ENCODE results near the gene VOPP1.

VOPP1 gene

DNA sequence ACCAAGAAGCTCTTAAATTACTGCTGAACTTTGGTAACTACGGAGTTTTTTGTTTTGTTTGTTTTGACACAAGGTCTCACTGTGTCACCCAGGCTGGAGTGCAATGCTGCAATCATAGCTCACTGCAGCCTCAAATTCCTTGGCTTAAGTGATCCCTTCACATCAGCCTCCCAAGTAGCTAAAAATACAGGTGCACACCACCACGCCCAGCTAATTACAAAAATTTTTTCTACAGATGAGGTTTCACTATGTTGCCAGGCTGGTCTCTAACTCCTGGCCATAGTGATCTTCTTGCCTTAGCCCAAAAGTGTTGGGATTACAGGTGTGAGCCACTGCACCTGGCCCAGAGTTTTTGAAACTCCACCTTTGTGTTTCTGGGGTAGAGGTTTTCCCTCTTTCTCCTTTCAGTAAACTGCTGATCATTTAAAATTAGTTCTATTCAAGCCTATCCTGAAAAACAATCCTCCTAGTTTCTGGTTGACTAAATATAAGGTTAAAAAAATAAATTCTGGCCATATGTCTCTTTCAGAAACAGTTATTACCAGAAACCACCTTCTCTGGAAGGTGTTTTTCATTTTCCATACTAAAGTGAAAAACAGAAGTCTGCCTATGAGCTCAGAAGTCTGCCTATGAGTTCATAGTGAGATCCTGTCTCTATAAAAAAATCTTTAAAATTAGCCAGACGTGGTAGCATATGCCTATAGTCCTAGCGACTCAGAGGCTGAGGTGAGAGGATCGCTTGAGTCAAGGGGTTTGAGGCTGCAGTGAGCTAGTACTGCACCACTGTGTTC lies 63.9 kb downstream of the VOPP1 start:
- DNase-seq, result peak; percentile 47

GRCh38 chr7:55507743-55508142 lies 64.6 kb downstream of the VOPP1 start:
- no peak for DNase-seq

DNA sequence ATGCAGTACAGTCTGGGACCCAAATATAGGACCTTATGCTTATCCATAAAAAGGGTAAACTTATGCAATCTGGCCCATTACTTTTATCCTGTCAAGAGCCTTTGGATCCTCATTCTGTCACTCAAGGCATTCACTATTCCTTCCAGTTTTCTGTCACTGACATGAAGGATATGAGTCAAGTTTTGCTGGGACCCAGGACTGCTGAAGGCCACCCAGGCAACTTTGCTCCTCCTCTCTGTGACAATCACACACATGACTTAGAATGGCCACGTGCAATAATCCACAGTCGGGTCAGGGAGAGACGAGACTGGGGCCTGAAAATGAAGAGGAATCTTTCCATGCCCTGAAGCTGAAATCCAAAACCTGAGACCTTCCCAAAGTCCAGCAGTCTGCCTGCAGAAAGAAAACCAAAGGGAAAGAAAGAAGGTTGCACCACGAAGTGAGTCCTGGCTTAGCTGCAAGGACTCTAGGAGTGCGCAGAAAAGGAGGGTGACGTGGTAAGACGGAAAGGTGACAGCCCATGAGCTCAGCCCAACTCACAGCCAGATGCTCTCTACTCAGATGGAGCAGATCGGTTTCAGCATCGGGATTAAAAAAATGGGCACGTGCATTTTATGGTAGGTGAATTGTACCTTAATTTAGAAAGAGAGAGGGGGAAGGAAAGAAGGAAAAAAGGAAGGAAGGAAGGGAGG lies 67.2 kb downstream of the VOPP1 start:
- DNase-seq, result no peak

- DNase-seq, result no peak
Measured at GRCh38 chr7:55504093-55504859, 68.0 kb downstream of the VOPP1 start.

DNA sequence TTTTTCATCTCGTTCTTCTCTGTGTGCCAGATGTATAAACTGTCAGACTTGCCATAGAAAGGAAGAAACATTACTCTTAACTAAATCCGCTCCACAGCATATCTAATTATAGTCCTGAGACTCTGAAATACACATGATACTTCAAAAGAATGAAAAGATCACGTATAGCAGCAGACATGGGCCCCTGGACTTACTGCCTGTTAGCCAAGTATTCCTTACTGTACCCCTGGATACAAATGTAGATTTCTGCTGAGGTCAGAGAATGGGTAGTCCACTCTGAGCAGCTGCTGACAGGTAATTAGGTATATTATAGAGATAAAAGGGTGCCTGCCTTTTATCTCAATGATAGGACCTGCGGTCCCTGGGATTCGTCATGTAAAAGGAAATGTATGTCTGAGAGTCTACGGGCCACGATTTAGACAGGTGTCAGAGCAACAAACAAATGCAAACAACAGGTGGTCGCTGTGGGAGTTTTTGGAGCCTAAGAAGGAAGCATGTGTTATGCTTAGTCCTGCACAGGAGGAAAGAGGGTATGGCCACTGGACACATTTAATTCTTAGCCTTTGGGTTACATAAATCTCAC lies 69.4 kb downstream of the VOPP1 start:
- no peak for DNase-seq

DNA sequence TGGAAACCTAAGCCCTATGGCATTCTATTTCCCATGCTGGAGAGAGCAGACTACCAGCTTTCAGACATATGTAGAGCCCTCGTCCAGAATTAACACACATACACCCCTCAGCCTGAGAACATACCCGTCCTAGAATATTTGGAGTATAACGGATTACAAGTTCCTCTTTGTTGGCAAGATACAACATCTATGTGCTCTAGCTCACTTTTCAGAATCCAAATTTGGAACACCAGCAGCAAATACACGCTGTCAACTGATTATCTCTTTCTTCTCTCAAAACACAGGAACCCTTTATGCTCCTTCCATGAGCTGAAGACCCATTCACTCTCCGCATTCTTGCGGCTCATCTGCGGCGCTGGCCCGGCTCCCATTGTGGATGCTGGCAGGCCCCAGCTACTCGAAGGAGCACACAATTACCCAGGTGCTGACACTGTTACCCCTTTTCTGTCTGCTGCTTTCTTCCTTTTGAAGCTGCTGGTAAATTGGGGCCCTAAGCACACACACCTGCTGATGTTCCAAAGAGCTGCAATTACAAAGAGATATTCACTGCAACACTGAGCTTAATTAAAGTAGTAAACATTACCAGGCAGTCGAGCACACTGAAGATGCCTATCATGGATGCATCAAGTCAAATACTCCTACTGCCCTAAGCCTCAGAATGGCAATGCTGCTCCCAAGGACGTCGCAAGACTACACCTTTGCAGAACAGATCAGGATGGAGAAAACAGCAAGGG lies 70.0 kb downstream of the VOPP1 start:
- no peak for DNase-seq

DNA sequence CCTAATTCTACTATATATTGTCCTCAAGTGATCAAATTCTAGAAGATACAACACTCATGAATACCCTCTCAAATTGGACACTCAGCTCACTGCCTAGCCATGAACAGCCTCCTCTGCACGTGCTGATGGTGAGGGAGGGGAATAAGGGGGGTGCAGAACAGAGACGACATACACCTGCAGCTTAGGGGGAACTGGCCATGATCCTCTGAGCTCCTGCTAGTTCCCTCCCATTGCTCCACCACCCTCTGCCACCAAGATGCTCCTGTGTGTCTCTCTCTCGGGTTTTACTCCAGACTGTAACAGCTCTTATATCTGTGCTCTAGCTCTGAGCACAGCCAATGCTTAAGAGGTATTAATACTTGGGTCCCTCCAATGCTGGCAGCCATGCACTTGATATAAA lies 70.7 kb downstream of the VOPP1 start:
- DNase-seq, result no peak

GRCh38 chr7:55500117-55500756 lies 72.1 kb downstream of the VOPP1 start:
- no peak for DNase-seq

DNA sequence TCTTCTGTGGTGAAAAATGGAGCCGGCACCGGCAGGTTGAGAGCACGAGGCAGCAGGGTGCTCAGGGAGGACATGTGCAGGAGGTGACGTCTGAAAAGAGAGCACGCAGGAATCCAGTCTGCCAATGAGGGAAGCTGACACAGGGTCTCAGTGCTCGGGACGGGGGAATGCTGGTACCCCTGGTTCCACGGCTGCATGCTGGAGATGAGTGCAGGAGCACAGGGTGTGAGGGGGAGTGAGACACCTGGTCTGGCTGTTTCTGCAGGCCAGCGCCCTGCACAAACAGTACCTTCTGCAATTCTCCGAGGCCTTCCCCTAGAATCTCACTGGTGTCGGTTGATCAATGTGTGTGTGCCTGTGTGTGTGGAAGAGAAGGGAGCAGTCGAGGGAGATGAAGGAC lies 72.7 kb downstream of the VOPP1 start:
- DNase-seq, result no peak

GRCh38 chr7:55498770-55499169 lies 73.5 kb downstream of the VOPP1 start:
- no peak for DNase-seq

DNA sequence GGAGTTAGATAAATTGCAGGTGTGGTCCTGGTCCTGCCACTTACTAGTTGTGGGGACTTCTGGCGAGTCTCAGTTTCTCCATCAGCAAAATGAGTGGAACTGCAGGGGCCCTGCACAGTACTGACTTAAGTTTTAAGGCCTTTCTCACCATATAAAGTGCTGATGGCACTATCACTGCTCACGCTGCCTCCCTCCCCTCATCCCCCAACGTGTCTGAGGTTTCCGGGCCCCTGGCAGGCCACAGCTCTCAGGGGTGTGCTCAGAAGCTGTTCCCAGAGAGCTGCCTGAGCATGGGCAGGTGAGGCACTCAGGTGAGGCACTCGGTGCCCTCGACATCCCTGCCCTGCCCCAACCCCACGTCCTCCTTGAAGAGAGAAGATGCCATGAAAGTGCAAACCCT lies 74.2 kb downstream of the VOPP1 start:
- no peak for DNase-seq

DNA sequence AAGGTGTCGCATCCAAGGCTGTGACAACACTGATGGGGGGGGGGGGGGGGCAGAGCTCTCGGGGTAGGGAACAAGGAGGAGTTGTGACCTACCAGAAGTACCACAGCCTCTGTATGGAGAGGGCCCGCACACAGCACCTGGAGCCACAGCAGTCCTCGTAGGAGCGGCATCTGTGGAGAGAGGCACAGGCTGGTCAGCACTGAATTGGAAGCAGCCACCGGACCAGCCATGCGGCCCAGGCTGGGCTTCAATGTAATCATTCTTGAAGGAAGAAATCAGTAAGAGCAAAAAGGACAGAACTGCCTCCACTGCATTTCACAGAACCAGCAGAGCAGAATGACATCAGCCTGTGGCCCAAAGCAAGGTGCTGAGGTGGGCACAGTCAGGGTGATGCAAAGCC lies 74.8 kb downstream of the VOPP1 start:
- DNase-seq, result no peak

GRCh38 chr7:55496906-55497305 lies 75.4 kb downstream of the VOPP1 start:
- DNase-seq, result no peak

DNA sequence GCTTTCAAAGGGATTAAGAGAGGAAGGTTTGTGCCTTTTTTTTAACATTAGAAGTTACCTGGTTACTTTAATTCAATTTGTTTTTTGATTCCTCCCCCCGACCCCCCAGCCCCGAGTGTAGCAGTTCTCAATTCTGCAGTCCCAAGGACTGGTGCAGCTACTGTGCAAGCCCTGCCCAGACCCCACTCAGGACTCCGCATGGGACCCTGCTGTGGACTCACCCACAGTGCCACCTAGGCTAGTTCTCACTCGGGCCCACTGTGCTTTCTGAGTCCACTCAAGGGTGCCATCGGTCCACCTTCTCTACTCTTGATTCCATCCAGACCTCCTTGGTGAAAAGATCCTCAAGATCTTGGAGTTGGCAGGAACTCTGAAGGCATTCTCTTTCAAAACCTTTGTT lies 77.4 kb downstream of the VOPP1 start:
- no peak for DNase-seq

GRCh38 chr7:55493408-55493807 lies 78.9 kb downstream of the VOPP1 start:
- peak; percentile 48 for DNase-seq

DNA sequence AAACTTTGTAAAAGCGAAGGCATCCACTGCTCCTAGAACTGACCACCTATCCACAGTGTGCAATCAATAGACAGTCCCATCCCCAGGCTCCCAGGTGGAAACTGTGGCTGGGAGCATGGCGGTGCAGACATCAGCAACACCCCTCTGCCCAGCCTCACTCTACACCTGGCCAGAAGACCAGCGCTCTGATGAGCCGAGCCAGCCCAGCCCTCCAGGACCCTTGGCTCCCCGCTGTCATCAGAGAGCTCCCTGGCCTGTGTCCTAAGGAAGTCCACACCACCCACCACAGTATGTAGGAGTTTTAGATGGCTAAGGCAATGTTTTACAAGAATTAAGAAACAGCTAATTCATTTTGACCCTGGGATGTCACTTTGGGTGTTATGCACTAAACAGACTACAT lies 81.0 kb downstream of the VOPP1 start:
- DNase-seq, result no peak

DNA sequence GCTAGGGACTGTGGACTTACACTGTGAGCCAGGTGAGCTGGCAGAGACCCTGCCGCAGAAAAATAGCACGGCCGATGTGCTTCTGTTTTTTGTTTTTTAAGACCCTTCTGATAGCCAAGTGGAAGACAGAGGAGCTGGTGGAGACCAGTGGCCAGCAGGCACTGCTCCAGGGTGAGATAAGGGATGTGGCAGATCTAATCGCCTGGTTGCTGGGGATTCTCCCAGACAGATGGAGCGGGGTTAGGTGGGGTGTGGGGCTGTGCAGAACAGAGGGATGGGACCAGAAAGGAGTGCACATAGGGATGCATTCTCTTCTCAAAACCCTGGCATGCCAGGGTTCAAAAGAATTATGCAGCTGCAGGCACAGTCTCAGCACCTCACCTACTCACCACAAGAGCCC lies 82.2 kb downstream of the VOPP1 start:
- DNase-seq, result no peak

DNA sequence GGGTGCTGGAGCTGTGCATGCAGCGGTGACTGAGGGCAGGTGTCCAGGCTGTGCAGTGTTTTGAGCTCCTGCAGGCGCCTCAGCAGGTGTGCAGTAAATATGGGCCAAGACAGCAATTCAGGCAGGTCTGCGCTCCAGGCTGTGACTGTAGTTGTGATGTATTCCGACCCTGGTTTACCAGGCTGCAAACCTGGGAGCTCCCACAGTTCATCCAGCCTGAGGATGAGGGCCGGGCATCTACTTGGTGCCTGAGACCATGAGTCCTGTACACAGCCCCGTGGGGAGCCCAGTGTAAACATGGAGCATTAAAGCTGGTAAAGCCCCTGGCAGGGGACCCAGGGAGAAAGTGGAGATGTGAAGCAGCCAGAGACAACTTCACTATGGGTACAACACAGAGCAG lies 82.8 kb downstream of the VOPP1 start:
- DNase-seq, result no peak

DNA sequence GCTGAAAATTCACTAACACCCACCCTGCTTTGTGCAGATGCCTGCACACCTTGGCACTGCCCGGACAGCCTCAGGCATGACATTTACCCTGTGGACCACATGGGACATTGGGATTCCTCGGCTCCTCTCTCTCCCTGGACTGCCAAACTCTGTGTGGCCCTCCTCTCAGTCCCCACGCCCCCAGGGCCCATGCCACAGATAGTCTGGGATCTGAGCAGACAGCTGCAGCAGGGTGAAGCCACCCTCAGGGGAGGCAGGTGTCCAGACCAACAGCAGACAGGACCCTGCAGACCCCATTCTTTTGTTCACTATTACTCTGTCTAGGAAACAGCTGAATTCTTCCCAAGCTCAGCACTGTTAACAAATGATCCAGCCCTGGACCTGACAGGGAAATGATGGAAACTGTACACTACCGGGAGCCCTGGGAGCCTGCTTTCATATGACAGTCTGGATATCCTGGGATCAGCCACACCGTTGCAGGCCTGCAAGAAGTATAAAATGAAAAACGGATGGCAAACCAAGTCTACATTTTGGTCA lies 83.4 kb downstream of the VOPP1 start:
- no peak for DNase-seq

DNA sequence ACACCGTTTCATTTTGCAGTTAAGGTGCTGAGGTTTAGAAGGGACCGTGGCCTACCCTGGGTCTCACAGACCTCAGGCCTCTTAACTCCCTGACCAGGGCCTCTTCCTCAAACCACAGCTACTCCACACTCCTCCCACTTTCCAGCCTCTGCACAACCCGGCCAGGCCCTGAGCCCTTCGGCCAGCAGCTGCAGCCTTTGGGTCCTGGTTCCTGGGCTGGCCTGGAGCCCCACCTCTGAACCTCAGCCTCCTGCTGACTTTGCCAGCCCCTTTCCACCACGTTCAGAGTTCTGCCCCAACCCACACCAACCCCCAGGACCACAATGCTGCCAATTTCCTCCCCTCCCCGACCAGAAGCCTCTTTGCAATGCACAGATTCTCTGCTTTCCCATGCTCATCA lies 84.1 kb downstream of the VOPP1 start:
- no peak for DNase-seq

DNA sequence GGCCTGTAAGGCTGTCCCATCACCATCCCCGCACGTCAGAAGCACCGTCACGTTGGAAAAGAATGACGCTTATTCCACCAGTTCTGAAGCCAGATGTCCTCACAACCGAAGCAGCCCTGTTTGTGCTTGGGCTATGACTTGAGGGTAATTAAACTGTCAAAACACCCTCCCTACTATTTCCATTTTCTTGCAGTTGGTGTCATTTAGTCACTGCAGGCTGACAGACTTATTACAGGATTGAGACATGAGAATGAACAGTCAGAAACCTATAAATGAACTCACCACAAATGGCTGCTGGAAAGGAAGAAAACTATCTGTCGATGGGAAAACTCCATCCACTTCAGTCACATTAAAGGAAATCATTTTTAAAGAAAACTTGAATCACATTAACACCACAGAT lies 85.3 kb downstream of the VOPP1 start:
- DNase-seq, result no peak

GRCh38 chr7:55486192-55486590 lies 86.1 kb downstream of the VOPP1 start:
- DNase-seq, result no peak
